IPS-NIHi11 (cell line): ENCODE data around the gene ZNF346.
"Not testable (repeated sequence)": the region's sequence is repeated elsewhere in the genome, so short reads cannot be mapped to it uniquely, and the experiment has no call there.

ENCODE experiments used
- DNase-seq: peaks from one replicate; pipeline ENCODE4 v3.0.0; 2012; ENCODE audit warnings: mixed read lengths, low spot score

The ZNF346 gene, protein sequence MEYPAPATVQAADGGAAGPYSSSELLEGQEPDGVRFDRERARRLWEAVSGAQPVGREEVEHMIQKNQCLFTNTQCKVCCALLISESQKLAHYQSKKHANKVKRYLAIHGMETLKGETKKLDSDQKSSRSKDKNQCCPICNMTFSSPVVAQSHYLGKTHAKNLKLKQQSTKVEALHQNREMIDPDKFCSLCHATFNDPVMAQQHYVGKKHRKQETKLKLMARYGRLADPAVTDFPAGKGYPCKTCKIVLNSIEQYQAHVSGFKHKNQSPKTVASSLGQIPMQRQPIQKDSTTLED

DNA sequence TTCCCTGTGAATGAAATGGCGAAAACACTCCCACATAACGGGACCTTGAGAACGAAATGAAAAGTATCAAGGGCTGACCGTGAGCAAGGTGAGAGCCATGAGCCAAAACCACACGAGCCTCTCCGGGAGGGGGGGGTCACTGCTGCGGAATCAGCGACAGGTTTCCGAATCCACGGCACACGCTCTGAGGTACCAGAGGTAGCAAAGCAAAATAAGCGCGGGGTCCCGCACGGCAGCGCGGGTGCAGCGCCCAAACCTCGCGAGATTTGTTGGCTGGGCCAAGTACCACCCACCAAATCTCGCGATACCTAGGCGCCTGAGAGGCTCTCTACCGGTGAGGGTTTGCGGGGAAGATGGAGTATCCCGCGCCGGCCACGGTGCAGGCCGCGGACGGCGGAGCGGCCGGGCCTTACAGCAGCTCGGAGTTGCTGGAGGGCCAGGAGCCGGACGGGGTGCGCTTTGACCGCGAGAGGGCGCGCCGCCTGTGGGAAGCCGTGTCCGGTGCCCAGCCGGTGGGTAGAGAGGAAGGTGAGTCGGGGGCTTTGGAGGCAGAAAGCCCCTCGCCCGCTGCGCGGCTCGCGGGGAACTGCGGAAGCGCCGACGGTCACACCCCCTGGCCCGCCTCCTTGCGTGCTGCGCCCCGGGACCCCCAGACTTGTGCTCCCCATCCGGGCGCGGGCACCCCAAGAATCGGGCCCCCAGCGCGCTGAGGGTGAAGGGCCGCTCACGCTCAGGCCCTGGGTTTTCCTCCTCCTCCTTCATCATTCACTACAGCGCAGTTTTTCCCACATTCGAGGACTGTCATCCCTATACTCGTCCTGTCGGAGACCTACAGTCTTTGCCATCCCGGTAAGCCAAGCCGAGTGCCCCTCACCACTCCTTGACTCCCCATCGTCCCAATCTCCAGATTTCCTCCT is at the start of gene ZNF346:
Gene ZNF346, plus strand, starts transcription at position 311 of the 917 bp plus-strand sequence. Its CDS starts 43 bp downstream, at position 354.
- DNase-seq: peak; percentile 100

GRCh38 chr5:176979669-176980068 is 42.8 kb upstream of the ZNF346 start:
- DNase-seq: no peak

- no peak for DNase-seq
These were observed 41.7 kb upstream of the ZNF346 start for GRCh38 chr5:176980818-176981217.

DNA sequence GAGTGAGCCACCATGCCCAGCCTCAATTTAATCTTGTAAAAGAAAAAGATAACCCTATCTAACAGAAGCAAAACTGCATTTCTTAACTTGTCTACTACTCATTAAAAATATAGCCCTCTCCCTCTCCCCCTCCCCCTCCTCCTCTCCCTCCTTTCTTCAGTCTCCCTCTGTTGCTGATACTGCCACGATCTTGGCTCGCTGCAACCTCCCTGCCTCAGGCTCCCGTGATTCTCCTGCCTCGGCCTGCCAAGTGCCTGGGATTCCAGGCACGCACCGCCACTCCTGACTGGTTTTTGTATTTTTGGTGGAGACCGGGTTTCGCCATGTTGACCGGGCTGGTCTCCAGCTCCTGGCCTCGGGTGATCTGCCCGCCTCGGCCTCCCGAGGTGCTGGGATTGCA is 39.4 kb upstream of the ZNF346 start:
- DNase-seq: not testable (repeated sequence)

DNA sequence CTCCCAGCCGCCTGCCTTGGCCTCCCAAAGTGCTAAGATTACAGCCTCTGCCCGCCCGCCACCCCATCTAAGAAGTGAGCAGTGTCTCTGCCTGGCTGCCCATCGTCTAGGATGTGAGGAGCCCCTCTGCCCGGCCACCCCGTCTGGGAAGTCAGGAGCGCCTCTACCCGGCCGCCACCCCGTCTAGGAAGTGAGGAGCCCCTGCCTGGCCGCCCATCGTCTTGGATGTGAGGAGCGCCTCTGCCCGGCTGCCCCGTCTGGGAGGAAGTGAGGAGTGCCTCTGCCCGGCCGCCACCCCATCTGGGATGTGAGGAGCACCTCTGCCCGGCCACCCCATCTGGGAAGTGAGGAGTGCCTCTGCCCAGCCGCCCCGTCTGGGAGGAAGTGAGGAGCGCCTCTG is 38.9 kb upstream of the ZNF346 start:
- not testable (repeated sequence) for DNase-seq

DNA sequence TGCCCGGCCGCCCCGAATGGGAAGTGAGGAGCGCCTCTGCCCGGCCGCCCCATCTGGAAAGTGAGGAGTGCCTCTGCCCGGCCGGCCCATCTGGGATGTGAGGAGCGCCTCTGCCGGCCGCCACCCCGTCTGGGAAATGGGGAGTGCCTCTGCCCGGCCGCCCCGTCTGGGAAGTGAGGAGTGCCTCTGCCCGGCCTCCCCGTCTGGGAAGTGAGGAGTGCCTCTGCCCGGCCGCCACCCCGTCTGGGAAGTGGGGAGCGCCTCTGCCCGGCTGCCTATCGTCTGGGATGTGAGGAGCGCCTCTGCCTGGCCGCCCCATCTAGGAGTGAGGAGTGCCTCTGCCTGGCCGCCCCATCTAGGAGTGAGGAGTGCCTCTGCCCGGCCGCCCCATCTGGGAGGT is 38.3 kb upstream of the ZNF346 start:
- DNase-seq: not testable (repeated sequence)

GRCh38 chr5:176985516-176985915 is 37.0 kb upstream of the ZNF346 start:
- no peak for DNase-seq

- no peak for DNase-seq
These were observed 36.2 kb upstream of the ZNF346 start for GRCh38 chr5:176986280-176986679.

- no peak for DNase-seq
These were observed 34.9 kb upstream of the ZNF346 start for GRCh38 chr5:176987583-176987982.

GRCh38 chr5:176993081-176993480 is 29.4 kb upstream of the ZNF346 start:
- not testable (repeated sequence) for DNase-seq

DNA sequence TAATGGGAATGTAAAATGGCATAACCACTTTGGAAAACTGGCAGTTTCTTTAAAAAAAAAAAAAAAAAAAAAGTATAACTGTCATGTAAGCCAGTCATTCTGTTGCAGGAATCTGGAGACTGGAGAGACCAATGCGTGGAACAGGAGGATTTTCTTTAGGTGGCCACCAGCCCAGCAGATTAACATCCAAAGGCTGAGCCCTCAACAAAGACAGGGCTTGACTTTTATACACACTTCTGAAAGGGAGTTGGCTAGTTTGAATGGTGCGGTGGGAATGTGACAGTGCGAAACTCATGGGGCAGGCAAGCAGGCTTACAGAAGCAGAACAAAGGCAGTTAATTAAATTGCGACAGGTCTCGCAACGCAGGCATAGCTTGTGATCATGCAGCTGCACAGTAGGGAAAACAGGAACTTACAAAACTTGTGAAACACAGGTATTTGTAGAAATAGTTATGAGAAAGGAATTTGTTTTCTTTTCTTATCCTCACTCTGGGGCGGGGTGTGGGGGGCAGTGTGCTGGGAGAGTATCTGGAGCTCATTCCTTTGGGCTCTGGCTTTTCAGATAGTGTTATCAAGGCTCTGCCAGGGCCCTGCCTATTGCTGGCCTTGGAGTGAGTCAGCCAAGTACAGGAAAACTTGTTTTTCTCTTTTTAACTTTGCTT is 27.9 kb upstream of the ZNF346 start:
- DNase-seq: no peak

- DNase-seq: no peak
These were observed 27.4 kb upstream of the ZNF346 start for GRCh38 chr5:176995122-176995490.

- DNase-seq: no peak
These were observed 26.4 kb upstream of the ZNF346 start for GRCh38 chr5:176995896-176996767.

- DNase-seq: no peak
These were observed 25.7 kb upstream of the ZNF346 start for GRCh38 chr5:176996780-176997179.

GRCh38 chr5:176998828-176999227 is 23.7 kb upstream of the ZNF346 start:
- no peak for DNase-seq

DNA sequence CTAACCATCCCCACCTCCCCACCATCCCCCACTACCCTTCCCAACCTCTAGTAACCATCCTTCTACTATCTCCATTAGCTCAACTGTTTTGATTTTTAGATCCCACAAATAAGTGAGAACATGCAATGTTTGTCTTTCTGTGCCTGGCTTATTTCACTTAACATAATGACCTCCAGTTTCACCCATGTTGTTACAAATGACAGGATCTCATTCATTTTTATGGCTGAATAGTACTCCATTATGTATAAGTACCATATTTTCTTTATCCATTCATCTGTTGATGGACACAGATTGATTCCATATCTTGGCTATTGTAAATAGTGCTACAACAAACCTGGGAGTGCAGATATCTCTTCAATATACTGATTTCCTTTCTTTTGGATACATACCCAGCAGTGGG is 23.0 kb upstream of the ZNF346 start:
- not testable (repeated sequence) for DNase-seq

DNA sequence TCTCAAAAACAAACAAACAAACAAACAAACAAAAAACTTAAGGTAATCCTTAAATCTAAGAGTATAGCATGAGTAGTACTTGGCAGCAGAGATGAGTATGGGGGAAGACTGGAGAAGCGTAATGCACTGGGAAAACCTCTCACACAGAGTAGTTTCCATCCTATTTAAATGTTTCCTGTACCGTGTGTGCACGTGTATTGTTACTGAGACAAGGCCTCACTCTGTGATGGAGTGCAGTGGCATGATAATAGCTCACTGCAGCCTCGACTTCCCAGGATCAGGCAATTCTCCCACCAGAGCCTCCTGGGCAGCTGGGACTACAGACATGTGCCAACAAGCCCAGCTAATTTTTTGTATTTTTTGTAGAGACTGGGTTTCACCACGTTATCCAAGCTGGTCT is 18.8 kb upstream of the ZNF346 start:
- no peak for DNase-seq

DNA sequence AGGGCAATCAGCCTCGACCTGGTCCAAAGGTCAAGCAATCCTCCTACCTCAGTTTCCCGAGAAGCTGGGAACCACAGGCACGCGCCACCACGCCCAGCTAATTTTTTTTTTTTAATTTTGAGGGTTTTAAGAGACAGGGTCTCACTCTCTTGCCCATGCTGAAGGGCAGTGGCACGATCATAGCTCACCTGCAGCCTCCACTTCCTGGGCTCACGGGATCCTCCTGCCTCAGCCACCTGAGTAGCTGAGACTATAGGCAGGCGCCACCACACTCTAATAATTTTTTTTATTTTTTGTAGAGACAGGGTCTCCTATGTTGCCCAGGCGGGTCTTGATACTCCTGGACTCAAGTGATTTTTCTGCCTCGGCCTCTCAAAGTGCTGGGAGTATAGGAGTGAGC is 17.5 kb upstream of the ZNF346 start:
- DNase-seq: no peak

- peak; percentile 75 for DNase-seq
These were observed 16.8 kb upstream of the ZNF346 start for GRCh38 chr5:177005619-177006264.

DNA sequence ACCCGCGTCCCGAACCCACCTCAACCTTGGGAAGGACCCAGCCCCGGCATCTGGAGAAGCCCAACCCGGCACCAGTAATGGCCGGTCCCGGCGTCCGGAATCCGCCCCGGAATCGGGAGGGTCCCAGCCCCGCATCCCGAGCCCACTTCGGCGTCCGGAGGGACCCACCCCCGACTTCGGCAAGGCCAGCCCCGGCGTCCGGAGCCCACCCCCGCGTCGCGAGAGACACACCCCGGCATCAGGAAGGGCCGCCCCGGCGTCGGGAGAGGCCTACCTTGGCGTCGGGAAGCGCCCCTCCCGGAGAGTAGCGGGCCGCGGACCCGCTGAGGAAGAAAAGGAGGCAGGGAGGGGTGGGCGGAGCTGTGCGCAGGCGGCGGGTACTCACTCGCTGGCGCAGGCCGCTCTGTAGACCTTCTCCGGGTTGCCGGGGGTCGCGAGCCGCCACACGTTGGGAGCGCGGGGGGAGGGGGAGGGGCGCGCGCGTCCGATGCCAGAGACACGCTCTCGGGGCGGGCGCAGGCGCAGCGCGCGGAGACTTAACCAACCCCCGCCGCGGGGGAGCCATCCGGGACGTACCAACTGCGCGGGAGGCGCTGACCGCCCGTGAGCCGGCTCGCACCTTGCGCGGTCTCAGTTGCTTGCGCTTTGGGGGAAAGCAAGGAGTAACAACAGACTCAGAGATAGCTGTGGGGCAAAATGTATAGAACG is 16.1 kb upstream of the ZNF346 start, which contains the start of gene UIMC1:
Gene UIMC1, minus strand, starts transcription at position 515 of the 708 bp plus-strand sequence. CDS start 24,164 bp downstream, outside the sequence.
- peak; percentile 94 for DNase-seq
